ACHN (cell line): ENCODE measurements around the gene HOXA4.

Source experiments
- DNase-seq: peaks from one replicate; pipeline ENCODE4 v3.0.0-alpha.2; 2015
- in situ Hi-C: cut with HindIII; loops from 2 replicates; pipeline ENCODE4 v1.10.0; 2017; ENCODE audit warnings: low sequenced_read_pairs, low pct_ligation_motif_present, low pct_unique_long_range_greater_than_20kb

Gene HOXA4

DNA sequence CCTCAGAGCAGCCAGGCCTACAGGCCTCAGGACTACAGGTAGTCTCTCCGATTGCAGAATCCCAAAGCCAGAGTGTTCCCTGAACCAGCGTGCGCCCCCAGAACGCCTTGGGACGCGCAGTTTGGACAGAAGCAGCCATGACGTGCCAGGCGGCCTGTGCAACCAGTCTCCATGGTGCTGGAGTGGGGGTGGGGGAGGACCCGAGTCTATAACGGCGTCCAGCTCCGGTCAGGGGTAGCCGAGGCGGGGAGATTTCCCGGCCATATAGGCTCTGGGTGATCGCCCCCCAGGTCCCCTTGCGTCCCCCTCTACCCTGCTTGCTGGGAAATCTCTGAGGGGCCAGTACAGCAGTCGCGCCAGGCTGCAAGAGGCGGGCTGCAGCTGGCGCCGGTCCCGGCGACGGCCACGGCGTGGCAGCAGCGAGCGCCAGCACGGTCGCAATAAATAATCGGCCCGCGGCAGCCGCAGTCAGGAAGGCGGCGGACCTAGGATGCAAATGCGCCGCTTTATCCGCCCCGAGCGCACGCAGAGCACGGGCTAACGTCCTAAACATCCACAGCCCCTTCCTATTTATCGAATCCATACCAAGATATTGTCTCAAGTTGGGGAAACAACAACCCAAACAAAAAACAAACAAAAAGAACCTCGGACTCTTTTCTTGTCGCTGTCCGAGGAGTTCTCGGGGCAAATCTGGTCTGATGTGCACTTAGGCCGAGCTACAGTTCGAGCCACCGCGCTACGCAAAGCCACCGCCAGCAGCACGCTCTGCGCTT lies 20.2 kb upstream of the HOXA4 start:
- in situ Hi-C loops = no loop called here

GRCh38 chr7:27149842-27150567 lies 19.4 kb upstream of the HOXA4 start:
- peak; percentile 53 for DNase-seq
- in situ Hi-C loops = no loop called here

More for the DNA sequence above, 20.2 kb upstream of the HOXA4 start:
- DNase-seq = peak; percentile 93

DNA sequence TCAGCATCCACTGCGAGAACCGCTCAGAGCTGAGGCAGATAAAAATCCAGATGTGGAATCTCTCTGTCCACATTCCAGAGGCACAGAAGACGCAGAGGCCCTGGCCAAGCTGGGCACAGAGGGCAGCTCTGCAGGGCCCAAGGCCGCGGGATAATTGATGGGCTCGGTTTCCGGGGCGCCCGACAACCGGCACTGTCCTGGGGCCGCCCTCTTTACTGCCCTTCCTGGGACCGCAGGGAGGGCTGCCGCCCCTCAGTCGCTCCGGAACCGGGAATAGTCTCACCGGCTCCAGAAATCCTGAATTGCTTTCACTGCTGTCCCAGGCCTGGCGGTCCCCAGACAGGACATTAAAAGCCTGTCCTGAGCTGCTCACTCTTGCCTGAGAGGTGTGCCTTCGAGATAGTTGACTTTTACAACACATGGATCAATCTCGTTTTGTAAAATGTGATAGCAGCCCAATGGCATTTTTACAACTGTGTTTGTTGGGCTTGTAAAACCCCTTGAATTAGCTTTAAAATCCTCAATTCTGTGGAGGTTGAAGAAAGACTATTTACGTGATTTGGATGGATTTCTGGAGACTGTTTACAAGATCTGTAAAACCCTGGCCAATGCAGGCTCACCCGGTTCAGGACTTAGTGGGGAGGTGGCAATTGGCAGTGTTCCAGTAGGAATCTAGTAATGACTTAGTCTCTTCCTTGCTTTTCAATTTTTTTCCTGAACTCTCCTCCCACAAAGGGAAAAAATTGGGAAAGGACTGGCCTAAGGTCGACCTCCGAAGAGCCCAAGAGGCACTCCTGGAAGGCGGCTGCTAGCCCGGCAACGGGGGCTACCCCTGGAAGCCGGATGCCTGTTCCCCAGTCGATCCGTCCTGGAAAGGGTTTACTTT lies 18.4 kb upstream of the HOXA4 start:
- in situ Hi-C loops = no loop called here
- DNase-seq = peak; percentile 40

- in situ Hi-C loops = no loop called here
- peak; percentile 52 for DNase-seq
Measured at GRCh38 chr7:27148031-27148755, 17.6 kb upstream of the HOXA4 start.

- no peak for DNase-seq
- in situ Hi-C loops = no loop called here
Measured at GRCh38 chr7:27147199-27148030, 16.9 kb upstream of the HOXA4 start, which contains the start of gene HOXA6. Gene HOXA6 (minus strand): TSS chr7:27147774. CDS start chr7:27147749, 25 bp downstream.

GRCh38 chr7:27146491-27147198 lies 16.1 kb upstream of the HOXA4 start:
- in situ Hi-C loops = no loop called here
- DNase-seq = no peak

- DNase-seq = no peak
- in situ Hi-C loops = no loop called here
Measured at GRCh38 chr7:27145914-27146412, 15.4 kb upstream of the HOXA4 start.

- in situ Hi-C loops = no loop called here
- no peak for DNase-seq
Measured at GRCh38 chr7:27145165-27145913, 14.8 kb upstream of the HOXA4 start.

DNA sequence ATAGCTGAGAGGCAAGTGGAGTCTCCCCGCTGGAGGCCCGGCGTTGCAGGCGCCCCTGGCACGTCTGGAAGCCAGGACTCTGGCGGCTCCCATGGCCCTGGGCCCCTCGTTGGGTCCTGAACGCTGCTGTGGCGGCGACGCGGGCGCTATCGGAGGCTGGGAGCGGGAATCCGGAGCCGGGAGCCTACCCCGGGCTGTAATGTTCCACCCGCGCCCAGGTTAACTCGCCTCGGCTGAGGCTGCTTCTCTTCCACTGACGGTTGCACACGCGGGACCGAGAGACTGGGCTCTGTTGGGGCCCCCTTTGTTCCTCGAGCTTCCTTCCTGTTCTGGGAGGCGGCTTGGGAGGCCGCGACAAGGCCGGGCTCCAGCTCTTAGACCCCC lies 14.2 kb upstream of the HOXA4 start:
- DNase-seq = no peak

GRCh38 chr7:27143950-27144780 lies 13.6 kb upstream of the HOXA4 start:
- no peak for DNase-seq
- in situ Hi-C loops = no loop called here

More for the DNA sequence above, 14.2 kb upstream of the HOXA4 start:
- in situ Hi-C loops = no loop called here

GRCh38 chr7:27143023-27143949 lies 12.7 kb upstream of the HOXA4 start, which contains the start of gene HOXA5:
Gene HOXA5 (minus strand): TSS chr7:27143681. CDS start chr7:27143607, 74 bp downstream.
- in situ Hi-C loops = no loop called here

GRCh38 chr7:27142580-27143022 lies 12.0 kb upstream of the HOXA4 start:
- in situ Hi-C loops = no loop called here
- DNase-seq = peak; percentile 46

More at GRCh38 chr7:27143023-27143949, 12.7 kb upstream of the HOXA4 start, which contains the start of gene HOXA5:
- DNase-seq = peak; percentile 99

GRCh38 chr7:27141923-27142579 lies 11.5 kb upstream of the HOXA4 start:
- peak; percentile 87 for DNase-seq
- in situ Hi-C loops = no loop called here
